HG03097 (cell line): ENCODE measurements around the gene CCDC54.
"Not testable (repeated sequence)": the region's sequence is repeated elsewhere in the genome, so short reads cannot be mapped to it uniquely, and the experiment has no call there.

ENCODE experiments used
- ATAC-seq: cut with Tn5 transposase; IDR thresholded peaks from one replicate; pipeline ENCODE4 v1.9.1; 2021; ENCODE audit not compliant: unreplicated experiment, low FRiP score

The CCDC54 gene

DNA sequence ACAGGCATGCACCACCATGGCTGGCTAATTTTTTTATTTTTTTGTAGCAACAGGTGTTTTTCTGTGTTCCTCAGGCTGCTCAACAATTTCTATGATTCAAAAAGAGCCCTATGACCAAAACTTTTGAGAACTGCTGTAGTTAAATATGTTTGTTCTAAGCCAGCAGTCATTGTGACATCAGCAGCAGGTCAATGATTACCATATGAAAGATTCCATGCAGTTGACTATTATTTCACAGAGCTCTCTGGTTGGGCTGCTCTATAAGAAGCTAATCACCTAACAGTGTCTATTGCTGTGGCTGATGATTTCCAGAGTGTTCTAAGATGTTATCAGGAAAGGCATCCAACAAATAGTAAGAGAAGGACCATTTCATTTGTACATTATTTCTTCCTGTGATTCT lies at the start of gene CCDC54:
TSS of gene CCDC54 (plus strand) at position 289 of the 400 bp plus-strand sequence. CDS start 149 bp downstream, outside the sequence.
- no peak for ATAC-seq

- no peak for ATAC-seq
Measured at GRCh38 chr3:107328069-107328468, 49.2 kb upstream of the CCDC54 start.

DNA sequence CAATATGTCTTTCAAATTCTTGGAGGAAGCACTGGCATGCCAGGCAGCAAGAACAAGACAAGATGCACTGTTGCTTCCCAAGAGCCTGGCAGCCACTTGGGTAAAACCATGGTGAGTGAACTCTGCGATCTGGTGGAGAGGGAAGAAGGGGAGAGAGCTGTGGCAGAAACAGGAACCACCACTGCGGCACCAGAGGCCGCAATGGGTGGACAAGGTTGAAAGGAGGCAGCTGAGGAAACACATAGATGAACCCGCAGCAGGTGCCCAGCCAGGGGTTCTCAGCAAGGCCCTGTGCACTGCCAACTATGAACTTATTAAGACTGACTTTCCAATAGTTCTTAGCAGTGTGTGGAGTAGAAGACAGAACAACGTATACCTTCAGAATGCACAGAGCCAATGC lies 48.2 kb upstream of the CCDC54 start:
- ATAC-seq, result no peak

DNA sequence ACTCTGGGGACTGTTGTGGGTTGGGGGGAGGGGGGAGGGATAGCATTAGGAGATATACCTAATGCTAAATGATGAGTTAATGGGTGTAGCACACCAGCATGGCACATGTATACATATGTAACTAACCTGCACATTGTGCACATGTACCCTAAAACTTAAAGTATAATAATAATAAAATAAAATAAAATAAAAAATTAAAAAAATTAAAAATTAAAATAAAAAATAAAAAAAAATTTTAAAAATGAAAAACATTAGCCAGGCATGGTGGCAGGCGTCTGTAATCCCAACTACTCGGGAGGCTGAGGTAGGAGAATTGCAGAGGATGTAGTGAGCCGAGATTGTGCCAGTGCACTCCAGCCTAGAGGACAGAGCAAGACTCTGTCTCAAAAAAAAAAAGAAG lies 37.5 kb upstream of the CCDC54 start:
- not testable (repeated sequence) for ATAC-seq

DNA sequence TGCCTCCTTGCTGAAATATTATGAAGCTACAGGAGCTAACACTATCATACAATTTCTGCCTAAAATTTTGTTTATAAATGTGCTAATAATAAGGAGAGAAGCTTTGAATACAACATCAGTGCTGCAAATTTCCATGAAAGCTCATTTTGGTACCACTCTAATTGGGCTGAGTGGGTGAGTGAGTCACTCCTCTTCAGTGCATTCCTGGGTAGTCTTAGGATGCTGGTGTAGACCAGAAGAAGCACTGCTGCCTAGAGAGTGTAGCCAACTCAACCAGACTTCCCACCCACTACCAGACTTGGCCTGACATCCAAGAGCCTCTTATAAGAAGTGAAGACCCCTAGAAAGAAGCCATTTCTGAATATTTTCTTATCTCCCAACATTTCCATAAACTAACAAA lies 32.5 kb upstream of the CCDC54 start:
- no peak for ATAC-seq

DNA sequence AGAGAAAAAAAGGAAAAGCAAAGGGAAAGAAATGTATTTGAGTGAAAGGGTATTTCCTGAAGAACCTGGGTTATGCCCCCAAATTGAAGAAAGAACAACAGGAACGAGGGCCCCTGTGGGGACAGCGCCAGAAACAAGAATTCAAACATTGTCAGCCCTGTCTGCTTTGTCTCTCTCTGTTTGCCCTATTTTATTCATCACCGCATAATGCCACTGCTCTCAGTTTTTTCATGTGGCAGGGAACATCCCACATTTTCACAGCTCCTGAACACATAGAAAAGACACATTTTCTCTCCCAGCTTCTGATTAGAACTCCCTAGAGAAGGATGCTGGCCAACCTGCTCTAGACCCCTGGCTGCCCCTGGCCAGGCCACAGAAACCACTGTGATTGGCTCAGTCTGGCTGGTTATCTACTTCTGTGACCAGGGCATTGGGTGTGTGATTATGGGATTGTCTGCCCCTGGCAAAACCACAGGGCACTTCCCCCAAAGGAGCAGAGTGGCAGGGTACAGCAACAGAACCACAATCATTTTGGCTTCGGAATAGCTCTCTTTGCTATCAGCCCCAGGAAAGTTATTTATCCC lies 31.3 kb upstream of the CCDC54 start:
- ATAC-seq, result no peak

- ATAC-seq, result no peak
Measured at GRCh38 chr3:107346564-107346963, 30.7 kb upstream of the CCDC54 start.

DNA sequence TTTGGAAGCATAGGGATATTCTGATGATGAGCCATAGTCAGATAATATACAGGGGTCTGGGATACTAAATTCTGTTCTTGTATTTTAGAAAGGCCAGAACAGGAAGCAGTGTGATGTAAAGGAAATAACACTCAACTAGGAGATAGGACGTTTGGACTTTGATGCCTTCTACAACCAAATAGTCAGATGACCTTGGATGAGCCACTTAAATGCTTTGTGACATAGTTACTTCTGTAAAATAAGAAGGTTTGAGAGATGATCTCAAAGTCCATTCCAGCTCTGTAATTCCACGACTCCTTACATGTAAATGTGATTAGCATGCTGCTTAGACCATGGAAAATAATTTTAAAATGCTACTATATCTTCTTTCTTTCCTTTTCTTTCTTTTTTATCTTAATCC lies 29.5 kb upstream of the CCDC54 start:
- no peak for ATAC-seq

GRCh38 chr3:107356706-107357105 lies 20.5 kb upstream of the CCDC54 start:
- no peak for ATAC-seq

GRCh38 chr3:107361633-107362032 lies 15.6 kb upstream of the CCDC54 start:
- ATAC-seq, result no peak

DNA sequence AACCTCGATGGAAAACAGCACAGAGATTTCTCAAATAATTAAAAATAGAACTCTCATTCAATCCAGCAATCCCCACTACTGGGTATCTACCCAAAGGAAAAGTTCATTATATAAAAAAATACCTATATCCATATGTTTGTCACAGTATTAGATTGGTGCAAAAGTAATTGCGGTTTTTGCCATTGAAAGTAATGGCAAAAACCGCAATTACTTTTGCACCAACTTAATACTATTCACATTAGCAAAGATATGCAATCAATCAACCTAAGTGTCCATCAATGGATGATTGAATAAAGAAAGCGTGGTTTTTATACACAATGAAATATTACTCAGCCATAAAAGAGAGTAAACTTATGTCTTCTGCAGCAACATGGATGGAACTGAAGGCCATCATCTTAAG lies 12.2 kb upstream of the CCDC54 start:
- no peak for ATAC-seq

- ATAC-seq, result no peak
Measured at GRCh38 chr3:107366766-107367165, 10.5 kb upstream of the CCDC54 start.

GRCh38 chr3:107367353-107367752 lies 9.9 kb upstream of the CCDC54 start:
- ATAC-seq, result no peak

GRCh38 chr3:107368654-107369398 lies 8.4 kb upstream of the CCDC54 start:
- no peak for ATAC-seq

- ATAC-seq, result no peak
Measured at GRCh38 chr3:107369791-107370190, 7.4 kb upstream of the CCDC54 start.

GRCh38 chr3:107370907-107371306 lies 6.3 kb upstream of the CCDC54 start:
- no peak for ATAC-seq

DNA sequence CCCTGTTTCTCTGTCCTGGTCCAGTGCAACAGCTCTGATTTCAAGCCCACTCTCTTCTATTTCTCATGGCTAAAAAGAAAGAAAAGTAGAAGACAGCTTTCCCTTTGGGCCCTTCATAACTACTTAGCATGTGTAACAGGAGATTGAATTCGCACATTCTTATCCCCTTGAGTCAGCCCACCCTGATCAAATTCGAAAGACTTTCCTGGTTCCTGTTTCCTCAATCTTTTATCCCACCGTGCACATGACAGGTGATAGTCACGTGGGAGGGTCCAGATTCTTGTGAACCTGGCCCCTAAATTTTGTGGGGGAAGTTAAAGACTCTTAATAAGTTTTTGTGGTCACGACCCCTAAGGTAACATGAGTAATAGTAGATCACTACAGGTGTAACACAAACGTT lies 4.7 kb upstream of the CCDC54 start:
- no peak for ATAC-seq

- ATAC-seq, result no peak
Measured at GRCh38 chr3:107373896-107374295, 3.3 kb upstream of the CCDC54 start.

- no peak for ATAC-seq
Measured at GRCh38 chr3:107375682-107376081, 1.6 kb upstream of the CCDC54 start.

- ATAC-seq, result no peak
Measured at GRCh38 chr3:107382631-107383030, 5.4 kb downstream of the CCDC54 start.

DNA sequence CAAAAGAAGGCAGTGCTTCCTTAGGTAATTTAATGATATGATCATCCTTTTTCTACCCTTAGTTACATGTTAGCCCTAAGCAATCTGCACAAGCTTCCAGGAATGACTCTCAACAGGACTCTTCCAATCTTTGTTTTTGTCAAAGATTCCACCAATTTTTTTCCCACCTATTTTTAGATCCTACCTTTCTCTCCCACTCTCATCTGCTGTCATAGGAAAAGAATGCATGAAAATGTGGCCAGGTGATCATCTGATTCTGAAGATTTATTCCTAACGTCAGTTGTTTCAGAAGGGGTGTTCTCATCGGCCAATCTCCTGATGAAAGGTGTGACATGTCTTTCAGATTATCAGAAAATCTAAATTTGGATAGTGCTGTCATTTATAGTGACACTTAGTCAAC lies 7.2 kb downstream of the CCDC54 start:
- ATAC-seq, result no peak

DNA sequence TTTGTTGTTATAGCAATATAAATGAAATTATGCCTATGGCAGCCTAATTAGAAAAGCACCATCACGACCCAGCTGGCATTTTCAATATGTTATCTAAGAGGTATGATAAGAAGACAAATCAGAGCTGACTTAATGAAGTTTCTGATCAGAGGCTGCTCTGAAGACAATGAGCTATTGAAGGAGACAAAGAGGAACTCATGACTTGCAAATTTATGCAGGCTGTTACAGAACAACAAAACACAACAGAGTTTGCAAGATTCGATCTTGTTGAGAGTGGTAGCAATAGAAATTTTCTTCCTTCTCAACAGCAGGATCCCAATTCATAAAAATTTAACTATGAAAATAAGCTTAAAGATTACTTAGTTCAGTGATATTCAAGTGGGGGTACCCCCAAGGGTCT lies 7.7 kb downstream of the CCDC54 start:
- ATAC-seq, result no peak
